Cardiac muscle cell (in vitro differentiated cells and primary cell): ENCODE data around the gene SOST. TPM values are rescaled to one million over a fixed set of nuclear protein-coding genes. Genes with fewer than 3 reads are reported as not detected.

Experiments
- DNase-seq, 2 donors: peaks; one replicate each; pipeline versions ENCODE4 v3.0.0 to v3.0.0-alpha.2; 2010 to 2017; ENCODE audit warnings: low read depth in 1 of 2, low spot score in 1 of 2
- H3K27ac ChIP-seq: fragments of 200-600 bp; sonication (generic); 2 replicates; pipeline ENCODE4 v1.5.1; 2016
- H3K27me3 ChIP-seq: fragments of 200-600 bp; sonication (generic); 2 replicates; pipeline ENCODE4 v1.6.0; 2016; ENCODE audit warnings: control low read depth
- H3K36me3 ChIP-seq: fragments of 200-600 bp; sonication (generic); 2 replicates; pipeline ENCODE4 v1.5.1; 2016; ENCODE audit warnings: control low read depth
- H3K4me1 ChIP-seq: fragments of 200-600 bp; sonication (generic); 2 replicates; pipeline ENCODE4 v1.8.1; 2017; ENCODE audit warnings: low read depth, mild to moderate bottlenecking, mixed run types
- H3K4me3 ChIP-seq: fragments of 200-600 bp; sonication (generic); 2 replicates; pipeline ENCODE4 v1.5.1; 2016; ENCODE audit warnings: mild to moderate bottlenecking
- H3K9me3 ChIP-seq: fragments of 200-600 bp; sonication (generic); 2 replicates; pipeline ENCODE4 v1.5.1; 2017; ENCODE audit warnings: low read depth, mild to moderate bottlenecking, control low read depth
- CTCF ChIP-seq: IDR thresholded peaks from 2 replicates; pipeline ENCODE4 v1.5.1; 2012; ENCODE audit warnings: low read depth, mild to moderate bottlenecking, low read length
- polyA plus RNA-seq: library from polyadenylated mRNA; unstranded; fragments of >200 nt; fragmentation: Nextera tagmentation; extraction: Ambion mirVana; gene quantifications from 2 replicates; pipeline ENCODE4 v1.2.1, GENCODE V29; 2016
- total RNA-seq: library from RNA; depleted of rRNA; stranded (reverse); fragments of >200 nt; gene quantifications from 2 replicates; pipeline ENCODE4 v1.2.3, GENCODE V29; 2016

Gene SOST
- total and polyA plus RNA-seq, 2 experiments from 2014 or later, result 0.10 to 3.2 TPM

GRCh38 chr17:43760254-43760852, 1.8 kb upstream of the SOST start:
- Histone ChIP-seq H3K9me3 (no peaks in the 10 kb centered on the region), H3K4me1 (no peaks in the 10 kb centered on the region), H3K27ac (no peak overlapping the region), H3K27me3 (peaks cover 13% of the 10 kb centered on the region), H3K4me3 (no peak overlapping the region), H3K36me3 (no peaks in the 10 kb centered on the region)
- peak; percentile 100 for TF ChIP-seq CTCF
- DNase-seq, result peak; percentile 95 to 96

GRCh38 chr17:43759836-43760235, 1.2 kb upstream of the SOST start:
- no peak for TF ChIP-seq CTCF
- Histone ChIP-seq H3K4me3 (no peak overlapping the region), H3K9me3 (no peaks in the 10 kb centered on the region), H3K4me1 (no peaks in the 10 kb centered on the region), H3K27me3 (peaks cover 18% of the 10 kb centered on the region), H3K36me3 (no peaks in the 10 kb centered on the region), H3K27ac (no peak overlapping the region)
- no peak for DNase-seq

- DNase-seq, result no peak
- TF ChIP-seq CTCF, result no peak
- Histone ChIP-seq H3K4me1 (no peaks in the 10 kb centered on the region), H3K27me3 (peaks cover 35% of the 10 kb centered on the region), H3K4me3 (no peak overlapping the region), H3K36me3 (no peaks in the 10 kb centered on the region), H3K9me3 (no peaks in the 10 kb centered on the region), H3K27ac (no peak overlapping the region)
These were observed 505 bp downstream of the SOST start for GRCh38 chr17:43758086-43758485.

GRCh38 chr17:43757171-43757660, 1.4 kb downstream of the SOST start:
- H3K27me3 ChIP-seq, result peaks cover 39% of the 10 kb centered on the region
- no peak overlapping the region for H3K4me3 ChIP-seq

GRCh38 chr17:43756201-43756600, 2.4 kb downstream of the SOST start:
- H3K27me3 ChIP-seq, result peaks cover 39% of the 10 kb centered on the region
- no peak for TF ChIP-seq CTCF

More at GRCh38 chr17:43757171-43757660, 1.4 kb downstream of the SOST start:
- no peaks in the 10 kb centered on the region for H3K36me3 ChIP-seq
- H3K4me1 ChIP-seq, result no peaks in the 10 kb centered on the region
- DNase-seq, result no peak
- TF ChIP-seq CTCF, result no peak
- no peak overlapping the region for H3K27ac ChIP-seq
- H3K9me3 ChIP-seq, result no peaks in the 10 kb centered on the region

More at GRCh38 chr17:43756201-43756600, 2.4 kb downstream of the SOST start:
- DNase-seq, result no peak
- Histone ChIP-seq H3K9me3 (no peaks in the 10 kb centered on the region), H3K4me1 (no peaks in the 10 kb centered on the region), H3K4me3 (no peak overlapping the region), H3K27ac (no peak overlapping the region), H3K36me3 (no peaks in the 10 kb centered on the region)
